Peyer's patch (tissue), 4 donors: ENCODE data around the gene IVL. TPM values are rescaled to one million over a fixed set of nuclear protein-coding genes. Genes with fewer than 3 reads are reported as not detected.

Source experiments
- DNase-seq, 3 donors: peaks; one replicate each; pipeline ENCODE4 v3.0.0-alpha.2; 2017 to 2019
- H3K27ac ChIP-seq, 4 donors: fragments of 200-600 bp; sonication (generic); one replicate each; pipeline ENCODE4 v1.5.1; 2016 to 2019
- H3K27me3 ChIP-seq, 2 donors: fragments of 200-600 bp; sonication (generic); one replicate each; pipeline ENCODE4 v1.5.1; 2019
- H3K36me3 ChIP-seq, 3 donors: fragments of 200-600 bp; sonication (generic); one replicate each; pipeline ENCODE4 v1.5.1; 2016 to 2019
- H3K4me1 ChIP-seq, 4 donors: fragments of 200-600 bp; sonication (generic); one replicate each; pipeline ENCODE4 v1.5.1; 2016 to 2019
- H3K4me3 ChIP-seq, 4 donors: fragments of 200-600 bp; sonication (generic); 1 replicate in 3 of 4; 2 replicates in 1 of 4; pipeline ENCODE4 v1.5.1; 2016 to 2019; ENCODE audit warnings: mild to moderate bottlenecking in 1 of 4
- H3K9me3 ChIP-seq, 4 donors: fragments of 200-600 bp; sonication (generic); one replicate each; pipeline ENCODE4 v1.5.1; 2016 to 2019; ENCODE audit warnings: mild to moderate bottlenecking in 1 of 4
- POLR2A ChIP-seq, 2 donors: fragments of 450-650 bp; IDR thresholded peaks; one replicate each; pipeline ENCODE4 v1.5.1; 2017; ENCODE audit warnings: antibody characterized with exemption in 2 of 2, mild to moderate bottlenecking in 2 of 2, moderate library complexity in 2 of 2
- total RNA-seq, 4 donors: library from RNA; depleted of rRNA; stranded (reverse); fragments of >200 nt; gene quantifications; one replicate each; pipeline ENCODE4 v1.1.0, GENCODE V29; 2016
- TF ChIP-seq, protein P1 (sequence below), 6 experiments: fragments of 450-650 bp in 4 of 6; fragments of 200-600 bp in 2 of 6; sonication (generic) in 1 of 6; IDR thresholded peaks; one replicate each; pipeline ENCODE4 v1.5.1; 2017 to 2019; ENCODE audit warnings: antibody characterized with exemption in 6 of 6, mild to moderate bottlenecking in 3 of 6, moderate library complexity in 1 of 6

The IVL gene
- total RNA-seq, 4 donors from 2014 or later: not detected

DNA sequence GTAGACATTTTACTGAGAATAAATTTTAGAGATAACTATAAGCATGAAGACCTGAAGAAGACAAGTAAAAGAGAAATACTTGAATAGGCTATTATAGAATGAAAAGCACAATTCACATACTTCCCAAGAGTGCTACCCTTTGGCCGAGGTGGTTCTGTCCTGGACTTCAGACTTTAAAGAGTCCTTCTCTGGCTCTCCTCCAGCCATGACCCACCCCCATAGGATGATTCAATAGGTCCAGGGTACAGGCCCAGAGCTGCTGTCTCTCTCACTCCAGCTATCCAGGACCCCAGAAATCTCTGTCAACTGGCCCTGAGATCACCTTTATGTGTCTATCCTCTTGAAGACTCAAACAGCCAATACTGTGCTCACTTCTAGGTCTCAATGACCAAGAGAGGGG is 31.5 kb upstream of the IVL start:
- no peak for DNase-seq
- H3K4me1 ChIP-seq: no peaks in the 10 kb centered on the region
- H3K27me3 ChIP-seq: no peaks in the 10 kb centered on the region
- H3K27ac ChIP-seq: no peak overlapping the region
- H3K4me3 ChIP-seq: no peak overlapping the region
- no peak for TF ChIP-seq POLR2A (IDR thresholded peaks at IDR 0.05)
- TF ChIP-seq, protein P1, sequence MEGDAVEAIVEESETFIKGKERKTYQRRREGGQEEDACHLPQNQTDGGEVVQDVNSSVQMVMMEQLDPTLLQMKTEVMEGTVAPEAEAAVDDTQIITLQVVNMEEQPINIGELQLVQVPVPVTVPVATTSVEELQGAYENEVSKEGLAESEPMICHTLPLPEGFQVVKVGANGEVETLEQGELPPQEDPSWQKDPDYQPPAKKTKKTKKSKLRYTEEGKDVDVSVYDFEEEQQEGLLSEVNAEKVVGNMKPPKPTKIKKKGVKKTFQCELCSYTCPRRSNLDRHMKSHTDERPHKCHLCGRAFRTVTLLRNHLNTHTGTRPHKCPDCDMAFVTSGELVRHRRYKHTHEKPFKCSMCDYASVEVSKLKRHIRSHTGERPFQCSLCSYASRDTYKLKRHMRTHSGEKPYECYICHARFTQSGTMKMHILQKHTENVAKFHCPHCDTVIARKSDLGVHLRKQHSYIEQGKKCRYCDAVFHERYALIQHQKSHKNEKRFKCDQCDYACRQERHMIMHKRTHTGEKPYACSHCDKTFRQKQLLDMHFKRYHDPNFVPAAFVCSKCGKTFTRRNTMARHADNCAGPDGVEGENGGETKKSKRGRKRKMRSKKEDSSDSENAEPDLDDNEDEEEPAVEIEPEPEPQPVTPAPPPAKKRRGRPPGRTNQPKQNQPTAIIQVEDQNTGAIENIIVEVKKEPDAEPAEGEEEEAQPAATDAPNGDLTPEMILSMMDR (IDR thresholded peaks at IDR 0.05): no peak
- no peaks in the 10 kb centered on the region for H3K9me3 ChIP-seq
- no peaks in the 10 kb centered on the region for H3K36me3 ChIP-seq

DNA sequence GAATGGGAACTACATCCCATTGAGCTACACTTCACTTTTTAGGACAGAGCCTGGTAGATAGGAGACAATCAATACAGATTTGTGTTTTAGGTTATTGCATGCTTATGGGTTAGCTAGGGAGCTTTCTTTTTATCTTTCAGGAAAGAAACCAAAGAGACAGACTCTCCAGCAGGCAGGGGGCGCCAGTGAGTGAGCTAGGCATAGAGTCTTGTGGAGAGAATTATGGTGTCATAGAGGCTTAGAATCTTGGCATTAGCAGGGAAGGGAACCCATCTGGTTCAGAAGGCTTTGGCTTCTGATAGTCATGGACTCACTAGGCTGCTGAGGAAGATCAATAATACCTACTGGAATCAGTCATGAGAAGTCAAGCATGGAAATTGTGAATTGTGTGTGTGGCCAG is 30.3 kb upstream of the IVL start, which contains the start of gene SMCP:
TSS of gene SMCP (plus strand) at position 281 of the 400 bp plus-strand sequence. CDS start 6,101 bp downstream, outside the sequence.
- Histone ChIP-seq H3K27me3 (no peaks in the 10 kb centered on the region), H3K9me3 (no peaks in the 10 kb centered on the region), H3K36me3 (no peaks in the 10 kb centered on the region), H3K27ac (no peak within 1 kb of the TSS), H3K4me1 (no peaks in the 10 kb centered on the region), H3K4me3 (no peak within 1 kb of the TSS)
- TF ChIP-seq, protein P1 (IDR thresholded peaks at IDR 0.05): peak in 1 of 6 experiments; percentile 13
- no peak for TF ChIP-seq POLR2A (IDR thresholded peaks at IDR 0.05)
- no peak for DNase-seq

DNA sequence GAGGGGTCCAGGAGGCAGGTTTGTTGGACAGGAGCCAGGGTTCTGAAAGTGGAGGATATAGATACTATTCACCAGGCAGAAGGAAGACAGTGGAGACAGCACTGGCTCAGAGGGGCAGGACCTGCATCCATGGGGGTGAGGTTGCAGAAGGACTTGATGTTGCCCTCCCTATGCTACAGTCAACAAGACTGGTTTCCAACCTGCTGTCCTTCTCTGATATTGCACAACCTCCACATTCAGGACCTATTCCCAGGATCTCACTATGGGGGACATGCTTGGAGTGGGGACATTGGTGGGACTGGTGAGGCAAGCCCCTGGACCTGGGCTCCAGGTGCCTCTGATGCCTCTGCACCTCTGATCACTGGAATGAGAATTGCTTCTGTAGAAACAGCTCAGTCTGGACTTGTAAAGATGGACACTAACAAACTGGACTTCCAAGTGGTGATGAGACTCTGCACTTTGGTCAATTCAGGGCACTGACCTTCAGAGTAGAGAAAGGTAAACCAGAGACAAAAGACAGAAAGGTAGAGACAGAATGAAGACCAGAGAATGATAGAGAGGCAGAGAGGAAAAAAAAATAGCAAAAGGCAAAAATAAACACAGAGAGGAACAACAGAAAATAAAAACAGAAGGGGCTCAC is 28.7 kb upstream of the IVL start:
- H3K27ac ChIP-seq: no peak overlapping the region
- H3K27me3 ChIP-seq: no peaks in the 10 kb centered on the region
- DNase-seq: no peak
- no peaks in the 10 kb centered on the region for H3K9me3 ChIP-seq
- no peaks in the 10 kb centered on the region for H3K36me3 ChIP-seq
- H3K4me1 ChIP-seq: no peaks in the 10 kb centered on the region
- H3K4me3 ChIP-seq: no peak overlapping the region
- TF ChIP-seq POLR2A (IDR thresholded peaks at IDR 0.05): no peak
- TF ChIP-seq, protein P1 (IDR thresholded peaks at IDR 0.05): no peak

DNA sequence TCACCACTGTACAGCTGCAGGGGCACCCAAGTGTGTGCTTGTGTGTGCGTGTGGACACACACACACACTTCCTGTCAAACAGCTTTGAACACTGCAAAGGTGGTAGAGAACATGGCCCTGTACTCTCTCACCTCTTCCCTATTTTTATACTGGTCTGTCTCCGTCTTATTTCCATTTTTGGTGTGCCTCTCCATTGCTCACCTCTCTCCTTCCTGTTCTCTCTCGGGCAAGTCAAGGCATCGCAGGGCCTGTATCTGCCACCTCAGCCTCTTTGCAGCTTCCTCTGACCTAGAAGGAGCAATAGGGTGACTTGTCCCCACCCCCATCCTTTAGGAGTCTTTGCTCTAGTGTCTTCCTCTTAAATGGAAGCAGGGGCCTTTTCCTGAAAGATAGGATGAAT is 28.0 kb upstream of the IVL start:
- TF ChIP-seq POLR2A (IDR thresholded peaks at IDR 0.05): no peak
- TF ChIP-seq, protein P1 (IDR thresholded peaks at IDR 0.05): no peak
- Histone ChIP-seq H3K9me3 (no peaks in the 10 kb centered on the region), H3K4me1 (no peaks in the 10 kb centered on the region), H3K27me3 (no peaks in the 10 kb centered on the region), H3K36me3 (no peaks in the 10 kb centered on the region), H3K27ac (no peak overlapping the region), H3K4me3 (no peak overlapping the region)
- no peak for DNase-seq

DNA sequence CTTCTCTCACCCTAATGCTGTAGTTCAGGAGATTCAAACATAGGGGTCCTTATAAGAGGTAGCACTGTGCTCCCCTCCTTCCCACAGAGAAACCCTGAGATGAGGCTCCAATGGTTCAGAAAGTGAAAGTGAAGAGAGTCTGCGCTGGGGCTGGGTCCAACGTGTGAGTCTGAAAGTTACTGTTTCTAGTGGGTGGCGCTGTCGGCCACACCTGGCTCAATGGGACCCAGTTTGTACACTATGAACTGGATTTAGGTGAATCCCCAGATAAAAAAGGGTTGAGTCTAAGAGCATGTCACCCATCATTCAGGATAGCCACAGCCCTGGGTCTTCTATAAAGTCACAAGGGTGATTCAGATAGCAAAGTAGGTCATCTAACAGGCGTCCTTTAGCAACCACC is 27.4 kb upstream of the IVL start:
- Histone ChIP-seq H3K9me3 (no peaks in the 10 kb centered on the region), H3K36me3 (no peaks in the 10 kb centered on the region), H3K4me3 (no peak overlapping the region), H3K27ac (no peak overlapping the region), H3K27me3 (no peaks in the 10 kb centered on the region), H3K4me1 (no peaks in the 10 kb centered on the region)
- TF ChIP-seq, protein P1 (IDR thresholded peaks at IDR 0.05): no peak
- TF ChIP-seq POLR2A (IDR thresholded peaks at IDR 0.05): no peak
- no peak for DNase-seq
